ENCODE data around the gene FSD1L. TPM values are rescaled to one million over a fixed set of nuclear protein-coding genes. Genes with fewer than 3 reads are reported as not detected.

FSD1L gene
- 3.2 and 4.8 TPM in 2 replicates for total RNA-seq

DNA sequence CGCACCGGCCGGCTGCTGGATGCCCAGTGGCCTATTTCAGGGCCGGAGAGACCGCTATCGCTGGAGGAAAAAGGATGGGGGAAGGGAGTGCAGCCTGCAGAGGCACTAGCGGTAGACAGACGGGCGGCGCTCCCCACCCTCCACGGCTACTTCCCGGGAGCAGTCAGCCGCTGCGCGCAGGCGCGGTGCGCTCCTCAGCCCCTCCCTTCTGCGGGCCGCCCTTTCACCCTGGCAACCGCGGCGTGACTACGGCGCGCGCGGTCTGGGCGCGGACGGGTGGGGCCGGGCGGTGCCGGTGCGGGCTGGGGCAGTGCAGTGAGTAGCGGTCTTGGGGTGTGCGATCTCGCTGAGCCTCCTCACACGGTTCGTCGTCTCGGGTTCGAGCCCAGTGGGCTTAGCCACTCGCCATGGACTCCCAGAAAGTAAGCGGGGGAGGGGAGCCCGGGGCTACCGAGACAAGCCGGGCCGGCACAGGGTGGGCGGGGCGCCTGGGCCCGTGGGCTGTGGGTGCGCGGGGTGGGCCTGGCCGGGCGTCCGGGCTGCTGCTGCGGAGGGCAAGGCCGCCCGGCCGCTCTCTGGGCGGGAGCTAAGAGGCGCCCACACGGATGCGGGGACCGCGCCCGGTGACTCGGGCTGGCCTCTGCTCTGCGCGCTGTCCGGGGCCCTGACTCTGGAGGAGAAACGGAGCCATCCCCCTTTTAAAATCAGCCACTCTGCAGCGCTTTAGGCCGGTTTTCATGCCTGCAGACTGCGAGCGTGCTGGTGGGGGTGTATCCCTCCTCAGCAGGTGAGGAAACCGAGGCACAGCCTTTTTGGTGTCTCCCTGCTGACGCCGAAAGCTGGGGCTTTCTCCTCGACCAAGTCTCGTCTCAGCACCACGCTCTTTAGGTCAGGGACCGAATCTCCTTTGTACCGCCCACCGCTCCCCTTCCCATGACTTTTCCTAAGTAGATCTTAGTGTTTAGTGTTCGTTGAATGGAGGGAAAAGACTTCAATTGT is at the start of gene FSD1L:
TSS of gene FSD1L (plus strand) at position 221 of the 999 bp plus-strand sequence. CDS start at position 408, 187 bp downstream.

GRCh38 chr9:105557804-105558610 is 110.2 kb downstream of the FSD1L start, which contains the start of gene FKTN:
FKTN (plus strand) TSS chr9:105558131; CDS start chr9:105575033, 16,902 bp downstream.

Other genes with a start within 250 kb of the FSD1L start
- gene SLC44A1, start 203.4 kb upstream of the FSD1L start, total RNA-seq, result 57.8 and 75.7 TPM in 2 replicates
- 11.1 and 28.1 TPM in 2 replicates for gene FKTN, start 110.1 kb downstream of the FSD1L start, total RNA-seq
- gene TAL2, start 214.4 kb downstream of the FSD1L start, total RNA-seq, result not detected in 2 replicates
- gene TMEM38B, start 246.5 kb downstream of the FSD1L start, total RNA-seq, result 26.9 and 37.1 TPM in 2 replicates

Data from tracheal epithelial cell (primary cell).